ENCODE results near the gene RHEBL1. TPM values are rescaled to one million over a fixed set of nuclear protein-coding genes. Genes with fewer than 3 reads are reported as not detected.

RHEBL1 gene
- total and polyA plus RNA-seq, 4 donors, result 0.29 to 1.2 (median 0.36) TPM; not detected in 1

GRCh38 chr12:49054524-49054923, 15.3 kb downstream of the RHEBL1 start (continued):
- TF ChIP-seq CTCF (IDR thresholded peaks at IDR 0.05; ENCODE audit: low read depth, low read length, missing input control) (no peak), MAX (IDR thresholded peaks at IDR 0.05) (no peak), ATF3 (IDR thresholded peaks at IDR 0.05) (no peak), RAD21 (IDR thresholded peaks at IDR 0.05) (no peak), SP1 (IDR thresholded peaks at IDR 0.05) (no peak), NR2F2 (IDR thresholded peaks at IDR 0.05) (no peak)

GRCh38 chr12:49054096-49054495, 15.7 kb downstream of the RHEBL1 start:
- no peaks in the 10 kb centered on the region for H3K27me3 ChIP-seq (ENCODE audit: control insufficient read depth in 4 of 4, insufficient read depth in 4 of 4, low read length in 3 of 4)
- H3K4me3 ChIP-seq (ENCODE audit: low read depth in 1 of 3, low read length in 3 of 3), result no peak overlapping the region
- no peak for TF ChIP-seq NR2F2 (IDR thresholded peaks at IDR 0.05)
- TF ChIP-seq RXRA (IDR thresholded peaks at IDR 0.05), result no peak
- no peak for TF ChIP-seq EGR1 (IDR thresholded peaks at IDR 0.05; ENCODE audit: low read depth in 2 of 2)
- no peak for TF ChIP-seq MAX (IDR thresholded peaks at IDR 0.05)
- TF ChIP-seq YY1 (IDR thresholded peaks at IDR 0.05), result no peak
- TF ChIP-seq ZBTB33 (IDR thresholded peaks at IDR 0.05), result no peak
- DNase-seq (ENCODE audit: low spot score), result no peak
- WGBS, result 95% methylated on average over 5 of the region's 5 CpGs
- no peak overlapping the region for H3K27ac ChIP-seq (ENCODE audit: low read depth in 1 of 2, low read length in 2 of 2)
- no peak overlapping the region for H3K9ac ChIP-seq (ENCODE audit: low read depth in 1 of 2, low read length in 2 of 2)
- H3K9me3 ChIP-seq (ENCODE audit: control insufficient read depth in 4 of 4, low read length in 3 of 4), result no peaks in the 10 kb centered on the region
- H3K4me1 ChIP-seq (ENCODE audit: control insufficient read depth in 4 of 4, insufficient read depth in 4 of 4, low read length in 3 of 4), result peaks cover 11 to 46% (median 41%) of the 10 kb centered on the region in 4 donors
- H3K36me3 ChIP-seq (ENCODE audit: control insufficient read depth in 4 of 4, insufficient read depth in 3 of 4, low read depth in 1 of 4, low read length in 3 of 4), result peaks cover 25 to 53% (median 39%) of the 10 kb centered on the region in 4 donors

GRCh38 chr12:49052451-49053208, 17.1 kb downstream of the RHEBL1 start:
- Histone ChIP-seq H3K9ac (ENCODE audit: low read depth in 1 of 2, low read length in 2 of 2) (no peak overlapping the region), H3K4me1 (ENCODE audit: control insufficient read depth in 4 of 4, insufficient read depth in 4 of 4, low read length in 3 of 4) (peaks cover 7 to 31% (median 26%) of the 10 kb centered on the region in 4 donors), H3K27ac (ENCODE audit: low read depth in 1 of 2, low read length in 2 of 2) (no peak overlapping the region), H3K27me3 (ENCODE audit: control insufficient read depth in 4 of 4, insufficient read depth in 4 of 4, low read length in 3 of 4) (no peaks in the 10 kb centered on the region), H3K4me3 (ENCODE audit: low read depth in 1 of 3, low read length in 3 of 3) (no peak overlapping the region), H3K9me3 (ENCODE audit: control insufficient read depth in 4 of 4, low read length in 3 of 4) (no peaks in the 10 kb centered on the region), H3K36me3 (ENCODE audit: control insufficient read depth in 4 of 4, insufficient read depth in 3 of 4, low read depth in 1 of 4, low read length in 3 of 4) (peaks cover 38 to 68% (median 51%) of the 10 kb centered on the region in 4 donors)
- 92% methylated on average over 16 of the region's 16 CpGs for WGBS
- DNase-seq (ENCODE audit: low spot score), result no peak
- TF ChIP-seq NR2F2 (IDR thresholded peaks at IDR 0.05) (no peak), ATF3 (IDR thresholded peaks at IDR 0.05) (no peak), CTCF (IDR thresholded peaks at IDR 0.05; ENCODE audit: low read depth, low read length, missing input control) (no peak), RXRA (IDR thresholded peaks at IDR 0.05) (no peak), SP1 (IDR thresholded peaks at IDR 0.05) (no peak), RAD21 (IDR thresholded peaks at IDR 0.05) (no peak), EGR1 (IDR thresholded peaks at IDR 0.05; ENCODE audit: low read depth in 2 of 2) (no peak), ZBTB33 (IDR thresholded peaks at IDR 0.05) (no peak), GABPA (IDR thresholded peaks at IDR 0.05 in 1 of 2, conservative IDR thresholded peaks at IDR 0.05 in 1 of 2) (no peak), HNF4A (conservative IDR thresholded peaks at IDR 0.05) (no peak), HNF4G (IDR thresholded peaks at IDR 0.05) (no peak), FOXA1 (IDR thresholded peaks at IDR 0.05) (no peak), JUND (IDR thresholded peaks at IDR 0.05) (no peak), TAF1 (conservative IDR thresholded peaks at IDR 0.05) (no peak), MAX (IDR thresholded peaks at IDR 0.05) (no peak)
